Gastroesophageal sphincter (tissue), 4 donors: ENCODE data around the gene NFKB1. TPM values are rescaled to one million over a fixed set of nuclear protein-coding genes. Genes with fewer than 3 reads are reported as not detected.
"Not testable (repeated sequence)": the region's sequence is repeated elsewhere in the genome, so short reads cannot be mapped to it uniquely, and the experiment has no call there.

Experiments
- ATAC-seq: fragments of 150-250 bp; one replicate; pipeline ENCODE4 v1.9.1; 2016; ENCODE audit warnings: mild to moderate bottlenecking, moderate library complexity
- H3K27ac ChIP-seq, 4 donors: fragments of 200-600 bp; sonication (generic) in 3 of 4; 1 replicate in 3 of 4; 2 replicates in 1 of 4; pipeline ENCODE4 v1.5.1; 2016 to 2019
- H3K27me3 ChIP-seq: fragments of 200-600 bp; sonication (generic); one replicate; pipeline ENCODE4 v1.5.1; 2019
- H3K36me3 ChIP-seq, 2 donors: fragments of 200-600 bp; sonication (generic); one replicate each; pipeline ENCODE4 v1.5.1; 2019; ENCODE audit warnings: control low read depth in 1 of 2
- H3K4me1 ChIP-seq, 3 donors: fragments of 200-600 bp; sonication (generic); 1 replicate in 2 of 3; 2 replicates in 1 of 3; pipeline ENCODE4 v1.5.1; 2016 to 2019; ENCODE audit warnings: control low read depth in 2 of 3
- H3K4me3 ChIP-seq, 2 donors: fragments of 200-600 bp; sonication (generic); one replicate each; pipeline ENCODE4 v1.5.1; 2019; ENCODE audit warnings: mild to moderate bottlenecking in 1 of 2, moderate library complexity in 1 of 2
- H3K9me3 ChIP-seq, 3 donors: fragments of 200-600 bp; sonication (generic); one replicate each; pipeline ENCODE4 v1.5.1; 2017 to 2019; ENCODE audit warnings: control low read depth in 2 of 3
- CTCF ChIP-seq, 4 experiments: fragments of 200-600 bp in 2 of 4; fragments of 450-650 bp in 2 of 4; sonication (generic) in 1 of 4; IDR thresholded peaks; one replicate each; pipeline ENCODE4 v1.5.1; 2017 to 2019; ENCODE audit warnings: antibody characterized with exemption in 4 of 4, mild to moderate bottlenecking in 2 of 4, moderate library complexity in 2 of 4
- EP300 ChIP-seq: sonication (generic); formaldehyde crosslinking; IDR thresholded peaks from one replicate; pipeline ENCODE4 v1.6.1; 2017; ENCODE audit warnings: antibody characterized with exemption, mild to moderate bottlenecking
- POLR2A ChIP-seq, 2 donors: fragments of 450-650 bp; IDR thresholded peaks; one replicate each; pipeline ENCODE4 v1.6.1; 2017; ENCODE audit warnings: antibody characterized with exemption in 2 of 2, mild to moderate bottlenecking in 2 of 2, moderate library complexity in 1 of 2
- POLR2AphosphoS5 ChIP-seq: sonication (generic); formaldehyde crosslinking; IDR thresholded peaks from one replicate; pipeline ENCODE4 v1.6.1; 2017; ENCODE audit warnings: antibody characterized with exemption
- WGBS, 2 donors: methylation state at CpG; one replicate each; pipeline ENCODE4 v1.1.5; 2018; ENCODE audit warnings: low coverage in 1 of 2; 5-methylcytosine and 5-hydroxymethylcytosine counted together
- total RNA-seq, 4 donors: library from RNA; depleted of rRNA; stranded (reverse); fragments of >200 nt; gene quantifications; one replicate each; pipeline ENCODE4 v1.1.0, GENCODE V29; 2016

NFKB1 gene
- total RNA-seq, 4 donors from 2014 or later = 27.6 to 50.1 (median 43.8) TPM

- Histone ChIP-seq H3K27ac (no peak overlapping the region), H3K4me1 (peaks cover 0 to 66% (median 5%) of the 10 kb centered on the region in 3 donors), H3K36me3 (peaks cover 0 to 10% of the 10 kb centered on the region in 2 donors), H3K4me3 (no peak overlapping the region), H3K27me3 (no peaks in the 10 kb centered on the region), H3K9me3 (no peaks in the 10 kb centered on the region)
- no peak for ATAC-seq
- WGBS, 2 donors = 28 to 45% methylated on average over 2 of the region's 2 CpGs
- no peak for TF ChIP-seq POLR2A (IDR thresholded peaks at IDR 0.05)
- TF ChIP-seq EP300 = no peak
- TF ChIP-seq POLR2AphosphoS5 = no peak
- TF ChIP-seq CTCF (IDR thresholded peaks at IDR 0.05) = no peak
Observed at GRCh38 chr4:102565696-102566095, 64.5 kb downstream of the NFKB1 start.

GRCh38 chr4:102566426-102566825 is 65.3 kb downstream of the NFKB1 start:
- ATAC-seq = no peak
- TF ChIP-seq EP300 = no peak
- TF ChIP-seq POLR2A (IDR thresholded peaks at IDR 0.05) = no peak
- no peak for TF ChIP-seq CTCF (IDR thresholded peaks at IDR 0.05)
- no peak for TF ChIP-seq POLR2AphosphoS5
- no peak overlapping the region for H3K27ac ChIP-seq

GRCh38 chr4:102567427-102567826 is 66.3 kb downstream of the NFKB1 start:
- Histone ChIP-seq H3K4me3 (no peak overlapping the region), H3K9me3 (no peaks in the 10 kb centered on the region), H3K27ac (no peak overlapping the region), H3K27me3 (no peaks in the 10 kb centered on the region), H3K4me1 (peaks cover 0 to 48% (median 2%) of the 10 kb centered on the region in 3 donors), H3K36me3 (peaks cover 0 to 10% of the 10 kb centered on the region in 2 donors)
- TF ChIP-seq POLR2A (IDR thresholded peaks at IDR 0.05) (no peak), POLR2AphosphoS5 (no peak), EP300 (no peak), CTCF (IDR thresholded peaks at IDR 0.05) (no peak)
- WGBS, 2 donors = 27 to 57% methylated on average over 1 of the region's 1 CpG
- no peak for ATAC-seq

More at GRCh38 chr4:102566426-102566825, 65.3 kb downstream of the NFKB1 start:
- Histone ChIP-seq H3K27me3 (no peaks in the 10 kb centered on the region), H3K9me3 (no peaks in the 10 kb centered on the region), H3K4me3 (no peak overlapping the region), H3K4me1 (peaks cover 0 to 58% (median 2%) of the 10 kb centered on the region in 3 donors), H3K36me3 (peaks cover 0 to 10% of the 10 kb centered on the region in 2 donors)

DNA sequence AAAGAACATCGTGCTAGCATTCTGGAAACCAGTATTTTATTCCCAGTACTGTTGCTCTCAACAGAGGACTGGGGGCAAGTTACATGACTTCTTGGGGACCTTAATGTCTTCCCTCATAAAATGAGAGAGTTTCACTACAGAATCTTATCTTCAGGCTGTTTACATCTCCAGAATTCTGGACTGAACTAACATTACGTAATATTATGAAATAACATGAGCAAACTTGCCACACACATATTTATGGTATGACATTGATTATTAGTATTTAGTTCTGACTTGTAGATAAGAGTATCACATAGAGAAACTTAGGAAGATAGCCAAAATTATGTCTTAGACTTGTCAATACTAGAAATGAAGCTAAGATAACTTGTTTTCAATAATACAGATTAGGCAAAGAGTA is 68.0 kb downstream of the NFKB1 start:
- Histone ChIP-seq H3K27me3 (no peaks in the 10 kb centered on the region), H3K4me1 (peaks cover 0 to 38% (median 0%) of the 10 kb centered on the region in 3 donors), H3K4me3 (no peak overlapping the region), H3K9me3 (no peaks in the 10 kb centered on the region), H3K36me3 (peaks cover 0 to 10% of the 10 kb centered on the region in 2 donors), H3K27ac (no peak overlapping the region)
- ATAC-seq = no peak
- TF ChIP-seq EP300 (no peak), CTCF (IDR thresholded peaks at IDR 0.05) (no peak), POLR2A (IDR thresholded peaks at IDR 0.05) (no peak), POLR2AphosphoS5 (no peak)
- WGBS, 2 donors = 64 to 70% methylated on average over 2 of the region's 2 CpGs

DNA sequence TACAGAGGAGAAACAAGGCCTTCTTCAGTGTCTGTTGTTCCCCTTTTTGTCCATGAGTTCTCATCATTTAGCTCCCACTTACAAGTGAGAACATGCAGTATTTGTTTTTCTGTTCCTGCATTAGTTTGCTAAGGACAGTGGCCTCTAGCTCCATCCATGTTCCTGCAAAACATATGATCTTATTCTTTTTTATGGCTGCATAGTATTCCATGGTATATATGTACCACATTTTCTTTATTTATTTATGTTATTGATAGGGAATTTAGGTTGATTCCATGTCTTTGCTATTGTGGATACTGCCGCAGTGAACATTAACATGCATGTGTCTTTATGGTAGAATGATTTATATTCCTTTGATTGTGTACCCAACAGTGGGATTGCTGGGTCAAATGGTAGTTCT is 69.1 kb downstream of the NFKB1 start:
- ATAC-seq, H3K27ac ChIP-seq: not testable (repeated sequence)
- WGBS, 2 donors = 100% methylated on average over 1 of the region's 1 CpG

More for the DNA sequence above, 69.1 kb downstream of the NFKB1 start:
- not testable (repeated sequence) for H3K9me3 ChIP-seq, H3K4me3 ChIP-seq, H3K27me3 ChIP-seq
- Histone ChIP-seq H3K4me1 (peaks cover 0 to 39% (median 0%) of the 10 kb centered on the region in 3 donors), H3K36me3 (peaks cover 0 to 10% of the 10 kb centered on the region in 2 donors)
